GM23338 (cell line): ENCODE measurements around the gene MSH3. TPM values are rescaled to one million over a fixed set of nuclear protein-coding genes. Genes with fewer than 3 reads are reported as not detected.
A peak's percentile ranks its signal among the peaks of the same experiment; 100 is the strongest.

Experiments used
- ATAC-seq: fragments of 200-7000 bp; cut with Tn5 transposase; 3 replicates; pipeline ENCODE4 v1.9.1; 2020
- DNase-seq: peaks from one replicate; pipeline ENCODE4 v3.0.0-alpha.2; 2015; ENCODE audit warnings: low spot score
- H2AFZ ChIP-seq: fragments of 200-600 bp; sonication (generic); 2 replicates; pipeline ENCODE4 v1.8.0; 2016; ENCODE audit warnings: antibody characterized with exemption, mild to moderate bottlenecking, moderate library complexity
- H3F3A ChIP-seq: fragments of 200-600 bp; sonication (generic); replicated peaks from 2 replicates; pipeline ENCODE4 v1.8.0; 2017; ENCODE audit warnings: antibody characterized with exemption, mixed run types, low read depth
- H3K27ac ChIP-seq: fragments of 200-600 bp; sonication (generic); 2 replicates; pipeline ENCODE4 v1.6.1; 2016; ENCODE audit warnings: low read depth
- H3K27me3 ChIP-seq: fragments of 200-600 bp; sonication (generic); 2 replicates; pipeline ENCODE4 v1.8.0; 2016; ENCODE audit warnings: mild to moderate bottlenecking, mixed run types, moderate library complexity; ENCODE audit not compliant: insufficient read depth
- H3K36me3 ChIP-seq: fragments of 200-600 bp; sonication (generic); 2 replicates; pipeline ENCODE4 v1.8.0; 2016; ENCODE audit warnings: mild to moderate bottlenecking; ENCODE audit not compliant: insufficient read depth
- H3K4me1 ChIP-seq: fragments of 200-600 bp; sonication (generic); 2 replicates; pipeline ENCODE4 v1.8.0; 2016; ENCODE audit warnings: mild to moderate bottlenecking, moderate library complexity; ENCODE audit not compliant: insufficient read depth
- H3K4me2 ChIP-seq: fragments of 200-600 bp; sonication (generic); 2 replicates; pipeline ENCODE4 v1.7.1; 2017; ENCODE audit warnings: mixed run types
- H3K4me3 ChIP-seq: fragments of 200-600 bp; sonication (generic); 2 replicates; pipeline ENCODE4 v1.6.1; 2016; ENCODE audit warnings: mixed run types
- H3K79me2 ChIP-seq: fragments of 200-600 bp; sonication (generic); replicated peaks from 2 replicates; pipeline ENCODE4 v1.8.0; 2017; ENCODE audit warnings: mild to moderate bottlenecking; ENCODE audit not compliant: insufficient read depth
- H3K9me2 ChIP-seq: fragments of 200-600 bp; sonication (generic); 2 replicates; pipeline ENCODE4 v1.8.0; 2017; ENCODE audit not compliant: insufficient read depth
- H4K20me1 ChIP-seq: fragments of 200-600 bp; sonication (generic); replicated peaks from 2 replicates; pipeline ENCODE4 v1.8.0; 2017; ENCODE audit warnings: mild to moderate bottlenecking; ENCODE audit not compliant: insufficient read depth
- H3K27ac Mint-ChIP-seq: 2 replicates; pipeline ENCODE4 v1.8.0; 2020; ENCODE audit warnings: inconsistent platforms, mild to moderate bottlenecking, moderate library complexity, mixed read lengths
- H3K27me3 Mint-ChIP-seq: 3 replicates; pipeline ENCODE4 v1.8.0; 2022; ENCODE audit warnings: low read depth, mild to moderate bottlenecking, moderate library complexity, mixed read lengths, inconsistent platforms; ENCODE audit not compliant: insufficient read depth, poor library complexity
- H3K36me3 Mint-ChIP-seq: 3 replicates; pipeline ENCODE4 v1.8.0; 2021; ENCODE audit warnings: low read depth, mild to moderate bottlenecking, inconsistent platforms, moderate library complexity, mixed read lengths
- H3K4me1 Mint-ChIP-seq: 3 replicates; pipeline ENCODE4 v1.8.0; 2020; ENCODE audit warnings: mild to moderate bottlenecking, inconsistent platforms, mixed read lengths
- H3K4me3 Mint-ChIP-seq: 3 replicates; pipeline ENCODE4 v1.8.0; 2021; ENCODE audit warnings: moderate library complexity, mild to moderate bottlenecking, inconsistent platforms, mixed read lengths
- H3K9me3 Mint-ChIP-seq: 3 replicates; pipeline ENCODE4 v1.8.0; 2020; ENCODE audit warnings: moderate library complexity, mild to moderate bottlenecking, inconsistent platforms, mixed read lengths
- CREB1 ChIP-seq: fragments of 250-450 bp; sonication (Bioruptor Pico); IDR thresholded peaks from 2 replicates; pipeline ENCODE4 v1.5.0; 2020; ENCODE audit warnings: low read depth, mild to moderate bottlenecking, moderate library complexity
- JUNB ChIP-seq: IDR thresholded peaks from one replicate; pipeline ENCODE4 v1.6.1; 2016; ENCODE audit warnings: antibody characterized with exemption; ENCODE audit not compliant: unreplicated experiment
- POLR2AphosphoS5 ChIP-seq: IDR thresholded peaks from 2 replicates; pipeline ENCODE4 v1.6.1; 2016; ENCODE audit warnings: antibody characterized with exemption, low read depth
- STAT1 ChIP-seq: IDR thresholded peaks from one replicate; pipeline ENCODE4 v1.6.1; 2016; ENCODE audit warnings: antibody characterized with exemption; ENCODE audit not compliant: unreplicated experiment
- polyA plus RNA-seq: library from polyadenylated mRNA; unstranded; fragments of >200 nt; fragmentation: Nextera tagmentation; extraction: Ambion mirVana; gene quantifications from 2 replicates; pipeline ENCODE4 v1.2.1, GENCODE V29; 2016
- total RNA-seq: library from RNA; depleted of rRNA; stranded (reverse); fragments of >200 nt; shearing (Covaris generic); gene quantifications from 2 replicates; pipeline ENCODE4 v1.2.3, GENCODE V29; 2014
- TF ChIP-seq, protein P1 (sequence below), 2 experiments: fragments of 200-600 bp in 1 of 2; sonication (generic) in 1 of 2; conservative IDR thresholded peaks; 2 replicates each; pipeline versions ENCODE4 v1.5.1 to v1.6.1; 2016 to 2017; ENCODE audit warnings: antibody characterized with exemption in 2 of 2, low read depth in 2 of 2, mild to moderate bottlenecking in 2 of 2, moderate library complexity in 1 of 2
- TF ChIP-seq, protein P2 (sequence below): IDR thresholded peaks from one replicate; pipeline ENCODE4 v1.6.1; 2018; ENCODE audit warnings: antibody characterized with exemption; ENCODE audit not compliant: unreplicated experiment

MSH3 gene
- total and polyA plus RNA-seq, 2 experiments from 2014 or later, result 13.3 to 16.6 TPM

DNA sequence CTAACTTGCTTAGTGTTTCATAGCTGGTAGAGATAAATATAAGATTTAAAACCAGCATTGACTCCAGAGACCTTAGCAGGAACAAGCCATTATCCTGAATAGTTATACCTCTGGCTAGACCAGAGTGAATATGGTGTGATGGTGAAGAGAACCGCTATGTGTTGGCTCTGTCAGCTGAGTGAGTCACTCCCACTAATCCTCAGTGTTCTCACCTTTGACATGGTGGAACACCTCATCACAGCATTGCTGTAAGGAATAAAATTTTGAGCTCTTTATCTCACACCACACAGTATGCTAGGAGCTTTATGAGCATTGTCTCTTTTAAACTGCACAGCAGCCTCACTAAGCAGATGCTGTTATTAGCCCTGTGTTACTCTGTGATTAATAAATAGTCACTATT, 91.0 kb downstream of the MSH3 start:
- H3K36me3 Mint-ChIP-seq, result peaks cover 43% of the 10 kb centered on the region
- peaks cover 25% of the 10 kb centered on the region for H3K4me1 Mint-ChIP-seq
- no peak overlapping the region for H3K27ac Mint-ChIP-seq
- DNase-seq (no peak), ATAC-seq (no peak)
- Histone ChIP-seq H3K9me2 (no peaks in the 10 kb centered on the region), H4K20me1 (no peaks in the 10 kb centered on the region), H3K27ac (no peak overlapping the region), H3K36me3 (peaks cover 5% of the 10 kb centered on the region; the same call in 1 of the 2 replicates), H3F3A (no peaks in the 10 kb centered on the region), H3K4me2 (no peak overlapping the region), H2AFZ (no peak overlapping the region), H3K27me3 (no peaks in the 10 kb centered on the region), H3K4me1 (peaks cover 12% of the 10 kb centered on the region), H3K79me2 (no peaks in the 10 kb centered on the region), H3K4me3 (no peak overlapping the region)
- no peak for TF ChIP-seq POLR2AphosphoS5
- no peak for TF ChIP-seq JUNB
- TF ChIP-seq, protein P1, sequence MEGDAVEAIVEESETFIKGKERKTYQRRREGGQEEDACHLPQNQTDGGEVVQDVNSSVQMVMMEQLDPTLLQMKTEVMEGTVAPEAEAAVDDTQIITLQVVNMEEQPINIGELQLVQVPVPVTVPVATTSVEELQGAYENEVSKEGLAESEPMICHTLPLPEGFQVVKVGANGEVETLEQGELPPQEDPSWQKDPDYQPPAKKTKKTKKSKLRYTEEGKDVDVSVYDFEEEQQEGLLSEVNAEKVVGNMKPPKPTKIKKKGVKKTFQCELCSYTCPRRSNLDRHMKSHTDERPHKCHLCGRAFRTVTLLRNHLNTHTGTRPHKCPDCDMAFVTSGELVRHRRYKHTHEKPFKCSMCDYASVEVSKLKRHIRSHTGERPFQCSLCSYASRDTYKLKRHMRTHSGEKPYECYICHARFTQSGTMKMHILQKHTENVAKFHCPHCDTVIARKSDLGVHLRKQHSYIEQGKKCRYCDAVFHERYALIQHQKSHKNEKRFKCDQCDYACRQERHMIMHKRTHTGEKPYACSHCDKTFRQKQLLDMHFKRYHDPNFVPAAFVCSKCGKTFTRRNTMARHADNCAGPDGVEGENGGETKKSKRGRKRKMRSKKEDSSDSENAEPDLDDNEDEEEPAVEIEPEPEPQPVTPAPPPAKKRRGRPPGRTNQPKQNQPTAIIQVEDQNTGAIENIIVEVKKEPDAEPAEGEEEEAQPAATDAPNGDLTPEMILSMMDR (conservative IDR thresholded peaks at IDR 0.05; ENCODE audit: low read depth in 2 of 2), result no peak
- TF ChIP-seq, protein P2, sequence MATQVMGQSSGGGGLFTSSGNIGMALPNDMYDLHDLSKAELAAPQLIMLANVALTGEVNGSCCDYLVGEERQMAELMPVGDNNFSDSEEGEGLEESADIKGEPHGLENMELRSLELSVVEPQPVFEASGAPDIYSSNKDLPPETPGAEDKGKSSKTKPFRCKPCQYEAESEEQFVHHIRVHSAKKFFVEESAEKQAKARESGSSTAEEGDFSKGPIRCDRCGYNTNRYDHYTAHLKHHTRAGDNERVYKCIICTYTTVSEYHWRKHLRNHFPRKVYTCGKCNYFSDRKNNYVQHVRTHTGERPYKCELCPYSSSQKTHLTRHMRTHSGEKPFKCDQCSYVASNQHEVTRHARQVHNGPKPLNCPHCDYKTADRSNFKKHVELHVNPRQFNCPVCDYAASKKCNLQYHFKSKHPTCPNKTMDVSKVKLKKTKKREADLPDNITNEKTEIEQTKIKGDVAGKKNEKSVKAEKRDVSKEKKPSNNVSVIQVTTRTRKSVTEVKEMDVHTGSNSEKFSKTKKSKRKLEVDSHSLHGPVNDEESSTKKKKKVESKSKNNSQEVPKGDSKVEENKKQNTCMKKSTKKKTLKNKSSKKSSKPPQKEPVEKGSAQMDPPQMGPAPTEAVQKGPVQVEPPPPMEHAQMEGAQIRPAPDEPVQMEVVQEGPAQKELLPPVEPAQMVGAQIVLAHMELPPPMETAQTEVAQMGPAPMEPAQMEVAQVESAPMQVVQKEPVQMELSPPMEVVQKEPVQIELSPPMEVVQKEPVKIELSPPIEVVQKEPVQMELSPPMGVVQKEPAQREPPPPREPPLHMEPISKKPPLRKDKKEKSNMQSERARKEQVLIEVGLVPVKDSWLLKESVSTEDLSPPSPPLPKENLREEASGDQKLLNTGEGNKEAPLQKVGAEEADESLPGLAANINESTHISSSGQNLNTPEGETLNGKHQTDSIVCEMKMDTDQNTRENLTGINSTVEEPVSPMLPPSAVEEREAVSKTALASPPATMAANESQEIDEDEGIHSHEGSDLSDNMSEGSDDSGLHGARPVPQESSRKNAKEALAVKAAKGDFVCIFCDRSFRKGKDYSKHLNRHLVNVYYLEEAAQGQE, result no peak
- no peak overlapping the region for H3K4me3 Mint-ChIP-seq
- no peaks in the 10 kb centered on the region for H3K27me3 Mint-ChIP-seq
- no peaks in the 10 kb centered on the region; the same call in 2 of the 3 replicates for H3K9me3 Mint-ChIP-seq

DNA sequence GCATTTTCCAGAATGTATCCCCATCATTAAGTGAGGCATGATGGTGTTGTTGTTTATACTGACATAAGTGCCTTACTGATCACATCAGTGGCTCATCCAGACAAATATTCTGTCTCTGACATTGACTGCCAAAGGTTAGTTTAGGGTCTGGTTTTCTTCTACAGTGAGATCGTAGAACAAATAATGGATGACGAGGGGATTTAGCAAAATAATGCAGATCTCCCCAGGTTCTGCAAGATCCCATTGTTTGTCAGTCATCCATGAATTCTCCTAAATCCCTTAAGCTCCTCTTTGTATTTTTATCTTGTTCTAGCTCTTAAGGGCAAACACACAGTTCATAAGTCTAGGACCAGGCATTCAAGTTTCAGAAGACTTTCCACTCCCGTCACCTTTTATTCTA, 93.5 kb downstream of the MSH3 start:
- peak overlapping the region; percentile 38; the same call in 1 of the 2 replicates for H3K27ac Mint-ChIP-seq
- H2AFZ ChIP-seq, result no peak overlapping the region
- 0 out of 2 replicates have a peak, but pooled peaks cover 5% of the 10 kb centered on the region for H3K36me3 ChIP-seq
- no peaks in the 10 kb centered on the region for H3F3A ChIP-seq
- H3K4me3 ChIP-seq, result 0 out of 2 replicates have a peak overlapping the region, but pooled peaks have one; percentile 2
- DNase-seq, result peak; percentile 29
- no peaks in the 10 kb centered on the region for H4K20me1 ChIP-seq
- no peaks in the 10 kb centered on the region for H3K79me2 ChIP-seq
- H3K9me2 ChIP-seq, result no peaks in the 10 kb centered on the region
- no peak for TF ChIP-seq STAT1
- 0 out of 2 replicates have a peak, but pooled peaks have one; percentile 12 for TF ChIP-seq CREB1 (CRISPR knock-in tag)
- peak; percentile 61 for ATAC-seq
- H3K4me2 ChIP-seq, result peak overlapping the region; percentile 22; the same call in 1 of the 2 replicates
- H3K36me3 Mint-ChIP-seq, result peaks cover 33% of the 10 kb centered on the region
- H3K27ac ChIP-seq, result no peak overlapping the region
- H3K4me1 ChIP-seq, result peaks cover 11% of the 10 kb centered on the region
- H3K27me3 ChIP-seq, result no peaks in the 10 kb centered on the region
- H3K9me3 Mint-ChIP-seq, result no peaks in the 10 kb centered on the region; the same call in 2 of the 3 replicates
- H3K4me3 Mint-ChIP-seq, result no peak overlapping the region
- H3K4me1 Mint-ChIP-seq, result peaks cover 23% of the 10 kb centered on the region
- no peaks in the 10 kb centered on the region for H3K27me3 Mint-ChIP-seq
